NCI-H2081 treated with DMSO at 0.1 percent for 48 hours (cell line): Measurements from ENCODE around the gene GPR37L1.
"Not testable (repeated sequence)": the region's sequence is repeated elsewhere in the genome, so short reads cannot be mapped to it uniquely, and the experiment has no call there.

ENCODE experiments used
- DNase-seq: peaks from one replicate; lab custom pipeline; 2025; lab: John Stamatoyannopoulos, UW

Gene GPR37L1

DNA sequence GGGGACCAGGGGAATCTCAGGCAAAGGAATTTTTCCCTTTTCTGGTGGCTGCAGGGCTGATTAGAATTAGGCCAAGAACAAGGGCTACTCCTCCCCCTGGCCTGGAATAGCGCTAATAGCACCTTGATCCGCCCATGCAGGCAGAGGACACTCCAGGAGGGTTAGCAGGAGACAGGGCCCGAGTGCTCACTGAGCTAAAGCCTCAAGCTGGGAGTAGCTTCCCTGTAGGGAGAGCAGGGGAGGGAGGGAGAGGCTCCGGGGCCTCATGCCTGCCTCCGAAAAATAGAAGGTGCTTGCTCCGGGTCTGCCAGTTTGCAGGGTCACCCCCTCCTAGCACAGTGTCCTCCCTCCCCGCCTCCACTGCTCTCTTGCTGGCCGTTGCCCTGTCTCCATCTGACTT is 33.9 kb downstream of the GPR37L1 start:
- no peak for DNase-seq

DNA sequence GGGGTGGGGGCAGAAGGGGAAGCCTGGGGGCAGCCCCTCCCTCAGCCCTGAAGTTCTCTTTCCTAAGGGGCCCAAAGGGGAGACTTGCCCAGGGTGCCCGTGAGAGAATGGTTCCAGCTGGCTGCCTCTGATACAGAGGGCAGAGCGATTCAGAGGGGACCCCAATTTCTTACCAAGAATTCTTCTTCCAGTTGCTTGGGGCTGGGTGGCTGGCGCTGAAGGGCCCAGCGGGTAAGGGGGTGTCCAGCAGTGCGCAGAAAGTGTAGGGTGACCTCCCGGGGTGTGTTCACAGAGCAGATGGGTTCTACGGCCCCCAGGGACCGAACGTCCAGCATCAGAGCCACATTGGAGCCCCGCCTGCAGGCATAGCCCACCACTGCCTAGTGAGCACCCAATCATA is 35.2 kb downstream of the GPR37L1 start:
- no peak for DNase-seq

GRCh38 chr1:202158810-202159533 is 36.3 kb downstream of the GPR37L1 start:
- no peak for DNase-seq

DNA sequence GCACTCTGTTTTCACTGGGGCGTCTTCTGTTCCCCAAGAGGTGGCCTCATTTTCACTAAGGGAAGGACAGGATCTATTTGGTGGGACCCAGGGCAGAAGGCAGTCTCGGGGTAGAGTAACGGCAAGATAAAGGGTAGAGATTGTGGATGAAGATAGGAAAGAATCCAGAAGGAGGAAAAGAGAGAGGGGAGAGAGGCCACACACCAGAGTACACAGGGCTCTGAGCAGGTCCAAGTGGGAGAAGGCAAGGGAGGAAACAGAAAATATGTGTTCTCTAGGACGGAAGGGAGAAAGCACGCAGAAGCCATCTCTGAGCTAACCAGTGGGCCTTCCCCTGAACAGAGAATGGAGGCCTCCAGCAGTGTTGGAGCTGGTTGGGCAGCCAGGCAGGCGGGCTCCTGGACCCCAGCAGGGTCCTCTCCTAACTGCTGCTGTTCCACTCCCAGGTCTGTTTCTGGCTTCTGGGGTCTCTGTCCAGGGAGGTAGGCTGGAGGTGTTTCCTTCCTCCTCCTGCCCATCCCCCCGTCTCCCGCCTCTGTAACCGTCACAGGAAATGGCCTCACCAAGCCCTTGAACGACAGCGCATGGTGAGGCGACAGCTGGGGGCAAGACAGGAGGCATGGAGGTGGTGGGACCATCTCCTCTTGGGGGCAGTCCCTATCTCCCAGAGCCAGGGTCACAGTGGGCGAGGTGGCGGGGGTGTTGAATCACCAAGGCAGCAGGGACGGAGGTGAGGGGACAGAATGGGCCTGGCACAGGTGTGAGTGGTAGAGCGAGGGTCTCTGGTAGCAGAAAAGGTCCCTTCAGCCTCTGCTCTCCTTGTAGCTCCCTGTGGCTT is 37.0 kb downstream of the GPR37L1 start:
- DNase-seq: no peak

- no peak for DNase-seq
Measured at GRCh38 chr1:202160377-202160940, 37.7 kb downstream of the GPR37L1 start, which contains the start of gene PTPN7. Gene PTPN7 (minus strand): TSS chr1:202160602. CDS start chr1:202159402, 1,200 bp downstream.

DNA sequence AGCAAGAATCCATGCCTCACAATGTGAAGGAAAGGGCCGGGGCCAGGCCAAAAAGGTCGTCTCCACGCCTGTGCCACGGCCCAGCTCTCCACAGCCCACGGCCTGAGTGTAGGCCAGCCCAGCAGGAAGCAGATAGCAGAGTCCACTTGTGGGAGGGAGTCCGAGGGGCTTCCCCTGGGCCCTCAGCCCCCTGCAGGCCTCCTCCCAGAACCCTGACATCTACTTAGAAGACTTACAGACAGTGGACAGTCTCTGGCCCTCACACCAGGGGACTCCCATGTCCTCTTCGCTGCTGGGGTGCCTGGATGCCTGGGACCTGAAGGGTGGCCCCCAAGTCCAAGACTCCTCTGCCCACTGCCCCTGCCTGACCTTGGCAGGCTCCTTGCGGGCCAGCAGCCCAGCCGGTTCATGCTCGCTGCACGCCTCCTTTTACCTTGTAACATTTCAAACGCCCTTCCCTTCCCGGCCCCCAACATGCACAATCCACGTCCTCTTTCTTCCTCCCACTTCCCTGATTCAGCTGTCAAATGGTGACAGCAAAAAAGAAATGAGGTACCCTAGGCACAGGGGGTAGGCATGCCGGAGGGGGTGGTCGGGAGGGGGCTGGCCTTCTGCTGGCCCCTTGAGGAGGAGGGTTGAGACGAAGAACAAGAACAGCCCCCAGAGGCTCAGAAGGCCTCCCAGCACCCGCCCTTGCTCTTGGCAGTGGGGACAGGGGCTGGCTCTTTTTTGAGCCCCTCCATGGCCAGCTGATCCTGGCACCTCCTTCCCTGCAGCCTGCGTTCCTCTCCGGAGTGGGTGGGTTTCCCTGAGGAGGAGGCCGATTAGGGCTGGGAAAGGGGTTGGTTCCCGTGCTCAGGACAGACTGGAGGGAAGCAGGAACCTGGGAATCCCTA is 38.7 kb downstream of the GPR37L1 start:
- no peak for DNase-seq

- no peak for DNase-seq
Measured at GRCh38 chr1:202162047-202162417, 39.3 kb downstream of the GPR37L1 start.

DNA sequence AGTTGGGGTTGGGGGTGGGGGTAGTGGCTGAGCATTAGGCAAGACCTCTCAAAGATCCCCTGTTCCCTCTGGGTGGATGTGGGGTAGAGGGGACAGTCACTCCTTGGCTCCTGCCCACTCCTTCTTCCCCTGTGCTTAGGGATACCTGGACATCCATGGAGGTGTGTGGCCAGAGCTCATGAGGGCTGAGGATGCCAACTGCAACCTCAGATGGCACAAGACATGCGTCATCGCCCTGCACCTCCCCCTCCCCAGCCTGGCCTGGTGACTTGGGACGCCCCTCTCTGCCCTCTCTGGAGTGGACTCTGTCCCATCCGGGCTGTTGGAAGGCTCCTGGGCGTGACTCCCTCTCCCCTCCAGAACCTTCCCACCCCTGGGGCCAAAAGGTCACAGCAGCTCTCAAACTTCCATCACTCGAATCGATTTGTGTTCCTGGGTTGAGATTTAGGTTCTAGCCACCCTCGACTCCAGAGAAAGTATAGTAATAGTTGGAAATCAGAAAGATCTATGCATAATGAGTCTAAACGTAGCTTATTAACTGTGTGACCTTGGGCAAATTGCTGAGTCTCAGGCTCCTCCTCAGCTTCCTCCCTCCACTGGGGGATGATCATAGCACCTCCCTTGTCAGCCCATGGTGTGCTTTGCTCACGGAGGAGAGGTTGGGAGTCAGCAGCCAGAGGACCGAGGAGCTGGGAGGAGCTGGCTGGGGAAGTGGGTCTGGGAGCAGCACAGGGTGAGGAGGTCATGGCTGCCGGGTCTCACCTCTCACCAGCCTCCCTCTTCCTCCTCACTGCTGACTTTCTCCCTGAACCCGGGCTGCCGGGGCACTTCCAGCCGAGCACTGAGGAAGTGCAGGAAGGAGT is 39.9 kb downstream of the GPR37L1 start:
- no peak for DNase-seq

DNA sequence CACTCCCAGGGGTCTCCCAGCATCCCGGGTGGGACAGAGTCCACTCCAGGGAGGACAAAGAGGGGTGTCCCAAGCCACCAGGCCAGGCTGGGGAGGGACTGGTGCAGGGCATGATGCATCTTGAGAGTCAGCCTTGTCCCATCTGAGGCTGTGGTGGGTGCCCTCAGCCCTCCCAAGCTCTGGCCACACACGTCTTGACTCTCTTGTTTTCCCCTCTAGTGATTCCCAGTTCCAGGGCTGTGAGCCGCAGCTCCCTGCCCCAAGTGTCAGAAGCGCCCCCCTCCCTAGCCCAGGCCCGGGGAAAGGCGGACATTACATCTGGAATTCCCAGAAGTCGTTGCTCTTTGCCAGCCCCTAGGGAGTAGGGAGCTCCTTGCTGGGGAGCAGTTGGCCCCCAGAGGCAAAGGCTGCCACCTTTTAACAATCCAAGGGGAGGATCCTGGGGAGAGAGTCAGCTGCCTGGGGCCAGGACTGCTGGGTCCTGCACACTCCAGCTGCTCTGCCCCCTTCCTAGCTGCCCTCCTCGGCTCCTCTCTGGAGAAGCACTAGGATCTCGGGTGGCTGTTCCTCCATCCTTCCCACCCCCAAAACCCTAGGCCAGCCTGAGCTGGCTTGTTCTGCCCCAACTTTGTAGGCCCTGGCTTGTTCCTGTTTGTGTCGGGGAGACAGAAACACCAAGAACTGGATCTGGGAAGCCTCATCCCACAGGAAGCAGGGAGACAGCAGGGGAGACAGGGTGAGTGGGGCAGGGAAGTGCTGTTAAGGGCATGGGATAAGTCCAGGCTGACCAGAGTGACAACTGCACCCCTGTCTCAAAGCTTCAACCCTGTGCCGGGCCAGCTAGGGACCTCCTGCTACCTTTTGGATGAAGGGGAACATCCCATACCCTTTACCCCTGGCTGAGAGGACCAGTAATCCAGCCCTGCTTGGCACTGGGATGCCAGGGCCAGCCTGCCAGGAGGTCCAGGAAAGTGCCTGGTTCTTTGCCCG is 40.9 kb downstream of the GPR37L1 start:
- DNase-seq: no peak

- no peak for DNase-seq
Measured at GRCh38 chr1:202164271-202165037, 41.7 kb downstream of the GPR37L1 start.

DNA sequence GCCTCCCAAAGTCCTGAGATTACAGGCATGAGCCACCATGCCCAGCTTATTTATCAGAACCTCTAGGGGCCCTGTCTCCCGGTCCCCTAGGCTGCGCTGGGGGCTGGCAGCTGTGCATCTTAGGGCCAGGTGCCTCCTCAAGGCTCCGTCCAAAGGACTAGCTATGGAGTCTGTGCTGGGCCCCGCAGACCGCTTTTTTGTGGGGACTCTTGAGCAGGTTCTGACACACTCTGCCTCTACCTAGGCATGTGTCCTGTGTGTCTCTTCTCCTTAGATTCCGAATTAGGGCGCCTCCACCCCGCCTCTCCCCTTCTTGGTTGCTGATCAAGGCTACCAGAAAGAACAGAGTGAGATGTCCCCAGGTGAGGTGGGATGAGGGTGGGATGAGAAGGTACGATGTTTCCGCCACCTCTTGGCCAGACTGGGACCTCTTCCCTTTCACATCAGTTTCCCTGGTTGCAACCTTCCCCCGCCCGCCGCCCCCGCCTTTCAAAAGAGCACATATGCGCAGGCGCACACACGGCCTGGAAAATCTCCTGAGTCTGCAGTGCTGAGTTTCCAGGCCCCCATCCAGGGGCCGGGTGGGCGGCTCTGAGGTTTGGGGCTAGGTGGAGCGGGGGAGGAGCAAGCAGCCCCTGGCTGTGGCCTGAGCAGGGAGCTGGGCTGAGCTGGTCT is 42.7 kb downstream of the GPR37L1 start:
- no peak for DNase-seq

- DNase-seq: no peak
Measured at GRCh38 chr1:202165942-202166843, 43.5 kb downstream of the GPR37L1 start.

DNA sequence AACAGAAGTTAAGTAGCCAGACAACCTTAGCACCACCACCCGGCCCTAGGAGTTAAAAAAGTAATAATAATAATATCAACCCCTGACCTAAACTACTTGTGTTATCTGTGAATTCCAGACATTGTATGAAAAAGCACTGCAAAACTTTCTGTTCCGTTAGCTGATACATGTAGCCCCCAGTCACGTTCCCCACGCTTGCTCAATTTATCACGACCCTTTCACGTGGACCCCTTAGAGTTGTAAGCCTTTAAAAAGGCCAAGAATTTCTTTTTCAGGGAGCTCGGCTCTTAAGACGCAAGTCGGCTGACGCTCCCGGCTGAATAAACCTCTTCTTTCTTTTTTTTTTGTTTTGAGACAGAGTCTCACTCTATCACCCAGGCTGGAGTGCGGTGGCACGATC is 44.3 kb downstream of the GPR37L1 start:
- DNase-seq: not testable (repeated sequence)

- no peak for DNase-seq
Measured at GRCh38 chr1:202167708-202168415, 45.1 kb downstream of the GPR37L1 start.

DNA sequence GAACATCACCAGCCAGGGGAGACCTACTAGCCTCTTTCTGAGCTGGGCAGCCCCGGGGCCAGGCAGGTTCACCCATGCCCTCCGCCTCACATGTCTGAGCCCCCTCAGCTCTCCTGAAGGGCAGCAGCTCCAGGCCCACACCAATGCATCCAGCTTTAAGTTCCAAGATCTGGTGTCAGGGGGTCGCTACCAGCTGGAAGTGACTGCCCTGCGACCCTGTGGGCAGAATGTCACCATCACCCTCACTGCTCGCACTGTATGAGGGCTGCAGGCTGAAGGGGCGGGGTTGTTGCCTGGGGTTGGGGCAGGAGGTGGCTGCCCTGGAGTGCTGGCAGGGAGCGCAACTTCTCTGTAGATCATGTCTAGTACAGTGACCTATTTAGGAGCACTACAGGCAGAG is 46.1 kb downstream of the GPR37L1 start:
- DNase-seq: no peak

GRCh38 chr1:202170726-202171125 is 48.0 kb downstream of the GPR37L1 start:
- DNase-seq: no peak
